ENCODE measurements around the gene TCEANC2.

Gene TCEANC2

DNA sequence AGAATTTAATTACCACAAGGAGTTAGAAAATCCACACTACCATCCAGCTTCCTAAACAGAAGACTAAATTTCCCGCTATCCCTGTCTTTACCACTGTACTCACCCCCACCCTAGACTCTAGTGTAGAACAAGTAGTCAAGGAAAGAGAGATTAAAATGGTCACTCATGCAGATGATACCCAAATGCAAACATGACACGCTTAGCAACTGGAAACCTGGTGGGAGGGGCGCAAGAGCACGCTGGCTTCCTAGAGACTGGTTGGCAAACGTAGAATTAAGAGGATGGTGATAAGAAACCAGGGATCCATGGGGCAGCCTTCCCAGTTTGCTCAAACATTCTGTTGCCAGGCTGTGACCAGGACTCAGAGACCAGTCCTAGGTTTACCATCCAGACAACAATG, 25.6 kb upstream of the TCEANC2 start:
- no peaks in the 10 kb centered on the region for H4K20me1 ChIP-seq (ENCODE audit: insufficient read depth, low read length)
- H3K9me2 ChIP-seq (ENCODE audit: low read depth, low read length), result no peaks in the 10 kb centered on the region
- TF ChIP-seq EZH2 (IDR thresholded peaks at IDR 0.05; ENCODE audit: borderline replicate concordance, low read length), result no peak
- TF ChIP-seq, protein P1, sequence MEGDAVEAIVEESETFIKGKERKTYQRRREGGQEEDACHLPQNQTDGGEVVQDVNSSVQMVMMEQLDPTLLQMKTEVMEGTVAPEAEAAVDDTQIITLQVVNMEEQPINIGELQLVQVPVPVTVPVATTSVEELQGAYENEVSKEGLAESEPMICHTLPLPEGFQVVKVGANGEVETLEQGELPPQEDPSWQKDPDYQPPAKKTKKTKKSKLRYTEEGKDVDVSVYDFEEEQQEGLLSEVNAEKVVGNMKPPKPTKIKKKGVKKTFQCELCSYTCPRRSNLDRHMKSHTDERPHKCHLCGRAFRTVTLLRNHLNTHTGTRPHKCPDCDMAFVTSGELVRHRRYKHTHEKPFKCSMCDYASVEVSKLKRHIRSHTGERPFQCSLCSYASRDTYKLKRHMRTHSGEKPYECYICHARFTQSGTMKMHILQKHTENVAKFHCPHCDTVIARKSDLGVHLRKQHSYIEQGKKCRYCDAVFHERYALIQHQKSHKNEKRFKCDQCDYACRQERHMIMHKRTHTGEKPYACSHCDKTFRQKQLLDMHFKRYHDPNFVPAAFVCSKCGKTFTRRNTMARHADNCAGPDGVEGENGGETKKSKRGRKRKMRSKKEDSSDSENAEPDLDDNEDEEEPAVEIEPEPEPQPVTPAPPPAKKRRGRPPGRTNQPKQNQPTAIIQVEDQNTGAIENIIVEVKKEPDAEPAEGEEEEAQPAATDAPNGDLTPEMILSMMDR (IDR thresholded peaks at IDR 0.05; ENCODE audit: low read length), result no peak
- no peaks in the 10 kb centered on the region for H3K9me3 ChIP-seq (ENCODE audit: low read length)
- no peak overlapping the region for H2AFZ ChIP-seq (ENCODE audit: low read length)
- no peaks in the 10 kb centered on the region for H3K27me3 ChIP-seq (ENCODE audit: insufficient read depth, low read length)
- no peak overlapping the region for H3K9ac ChIP-seq (ENCODE audit: low read length)
- H3K4me3 ChIP-seq (ENCODE audit: low read depth, low read length, poor library complexity, severe bottlenecking), result no peak overlapping the region
- peaks cover 34% of the 10 kb centered on the region for H3K36me3 ChIP-seq (ENCODE audit: insufficient read depth, low read length)
- no peaks in the 10 kb centered on the region for H3K79me2 ChIP-seq (ENCODE audit: insufficient read depth, low read length)
- no peaks in the 10 kb centered on the region for H3K4me1 ChIP-seq (ENCODE audit: insufficient read depth, low read length, severe bottlenecking)
- H3K27ac ChIP-seq (ENCODE audit: low read depth, low read length, poor library complexity, severe bottlenecking), result no peak overlapping the region
- no peak overlapping the region for H3K4me2 ChIP-seq (ENCODE audit: low read length)
- H3F3A ChIP-seq (ENCODE audit: insufficient read depth, low read length), result no peaks in the 10 kb centered on the region

DNA sequence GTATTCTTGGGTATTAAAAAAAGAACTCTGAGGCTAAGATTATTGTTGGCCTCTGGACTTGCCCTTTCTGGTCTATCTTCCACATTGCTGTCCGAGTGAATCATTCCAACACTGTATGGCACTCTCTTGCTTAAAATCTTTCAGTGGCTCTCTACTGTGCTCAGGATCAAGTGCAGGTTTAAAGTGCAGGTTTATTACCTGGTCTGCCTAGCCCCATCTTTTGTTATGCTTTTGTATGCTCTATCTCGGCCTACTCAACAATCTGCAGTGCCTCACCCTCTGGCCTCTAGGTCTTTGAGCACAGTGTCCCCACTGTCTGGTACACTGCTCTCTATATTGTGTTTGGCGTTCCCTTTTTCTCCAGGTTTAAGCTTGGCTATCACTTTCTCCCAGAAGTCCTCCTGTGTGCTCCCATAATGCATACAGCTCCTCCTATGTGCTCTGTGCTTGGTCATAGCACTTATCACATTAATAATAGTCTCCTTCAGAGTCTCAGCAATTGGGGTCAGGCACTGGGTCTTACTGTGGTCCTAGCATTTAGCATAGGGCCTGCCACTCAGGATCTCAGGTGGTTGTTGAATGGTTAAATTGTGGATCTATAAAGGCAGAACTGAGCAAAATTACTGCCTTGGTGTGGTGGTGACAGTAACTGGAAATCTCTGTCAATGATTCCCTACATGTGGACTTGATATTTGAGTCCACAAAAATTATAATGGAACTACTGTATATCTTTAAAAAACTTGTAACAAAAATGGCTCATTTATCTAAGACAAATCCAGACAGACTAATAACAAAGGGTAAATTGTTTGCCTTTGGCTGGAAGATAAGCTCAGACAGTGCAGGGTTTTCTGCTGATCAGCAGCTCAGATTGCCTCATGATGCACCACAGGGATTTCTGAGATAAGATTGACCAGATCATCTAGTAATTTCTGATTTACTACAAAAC, 24.8 kb upstream of the TCEANC2 start:
- H3K9ac ChIP-seq (ENCODE audit: low read length), result no peak overlapping the region
- H3K4me2 ChIP-seq (ENCODE audit: low read length), result no peak overlapping the region
- peaks cover 39% of the 10 kb centered on the region for H3K36me3 ChIP-seq (ENCODE audit: insufficient read depth, low read length)
- H2AFZ ChIP-seq (ENCODE audit: low read length), result no peak overlapping the region
- no peak overlapping the region for H3K27ac ChIP-seq (ENCODE audit: low read depth, low read length, poor library complexity, severe bottlenecking)
- H4K20me1 ChIP-seq (ENCODE audit: insufficient read depth, low read length), result no peaks in the 10 kb centered on the region
- H3F3A ChIP-seq (ENCODE audit: insufficient read depth, low read length), result no peaks in the 10 kb centered on the region
- no peaks in the 10 kb centered on the region for H3K9me3 ChIP-seq (ENCODE audit: low read length)
- H3K27me3 ChIP-seq (ENCODE audit: insufficient read depth, low read length), result no peaks in the 10 kb centered on the region
- H3K79me2 ChIP-seq (ENCODE audit: insufficient read depth, low read length), result no peaks in the 10 kb centered on the region
- no peak overlapping the region for H3K4me3 ChIP-seq (ENCODE audit: low read depth, low read length, poor library complexity, severe bottlenecking)
- TF ChIP-seq, protein P1 (IDR thresholded peaks at IDR 0.05; ENCODE audit: low read length), result no peak
- no peak for TF ChIP-seq EZH2 (IDR thresholded peaks at IDR 0.05; ENCODE audit: borderline replicate concordance, low read length)
- no peaks in the 10 kb centered on the region for H3K9me2 ChIP-seq (ENCODE audit: low read depth, low read length)
- no peaks in the 10 kb centered on the region for H3K4me1 ChIP-seq (ENCODE audit: insufficient read depth, low read length, severe bottlenecking)

DNA sequence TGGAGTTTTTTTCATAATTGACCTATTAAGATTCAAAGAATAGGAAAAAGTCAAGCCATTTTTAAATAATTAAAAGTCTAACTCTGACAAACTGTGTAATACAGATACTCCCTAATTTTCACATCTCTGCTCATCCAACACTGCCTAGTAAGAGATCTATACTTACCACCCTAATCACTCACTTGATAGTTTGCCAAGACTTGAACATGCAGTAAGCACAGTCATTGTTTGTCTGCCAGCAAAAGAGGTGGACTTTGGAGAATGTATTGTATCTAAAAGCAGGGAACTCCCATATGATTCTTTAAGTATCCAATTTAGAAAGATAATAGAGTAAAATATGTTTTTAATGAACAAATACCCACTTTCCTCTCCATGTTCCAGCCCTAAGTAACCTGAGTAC, 15.9 kb upstream of the TCEANC2 start:
- Histone ChIP-seq H3K27me3 (ENCODE audit: insufficient read depth, low read length) (no peaks in the 10 kb centered on the region), H3K9me3 (ENCODE audit: low read length) (no peaks in the 10 kb centered on the region), H3F3A (ENCODE audit: insufficient read depth, low read length) (no peaks in the 10 kb centered on the region), H3K9ac (ENCODE audit: low read length) (no peak overlapping the region), H3K9me2 (ENCODE audit: low read depth, low read length) (no peaks in the 10 kb centered on the region), H2AFZ (ENCODE audit: low read length) (no peak overlapping the region), H3K27ac (ENCODE audit: low read depth, low read length, poor library complexity, severe bottlenecking) (no peak overlapping the region), H3K4me1 (ENCODE audit: insufficient read depth, low read length, severe bottlenecking) (no peaks in the 10 kb centered on the region), H3K4me3 (ENCODE audit: low read depth, low read length, poor library complexity, severe bottlenecking) (no peak overlapping the region), H4K20me1 (ENCODE audit: insufficient read depth, low read length) (no peaks in the 10 kb centered on the region), H3K79me2 (ENCODE audit: insufficient read depth, low read length) (no peaks in the 10 kb centered on the region), H3K36me3 (ENCODE audit: insufficient read depth, low read length) (peaks cover 94% of the 10 kb centered on the region), H3K4me2 (ENCODE audit: low read length) (no peak overlapping the region)
- TF ChIP-seq, protein P1 (IDR thresholded peaks at IDR 0.05; ENCODE audit: low read length), result no peak
- TF ChIP-seq EZH2 (IDR thresholded peaks at IDR 0.05; ENCODE audit: borderline replicate concordance, low read length), result no peak
